Neural progenitor cell (in vitro differentiated cells): Measurements from ENCODE around the gene OR2V2. TPM values are rescaled to one million over a fixed set of nuclear protein-coding genes. Genes with fewer than 3 reads are reported as not detected.
"Not testable (repeated sequence)": the region's sequence is repeated elsewhere in the genome, so short reads cannot be mapped to it uniquely, and the experiment has no call there.

Experiments
- DNase-seq: peaks from one replicate; pipeline ENCODE4 v3.0.0-alpha.2; 2016; ENCODE audit warnings: low spot score
- H2AFZ ChIP-seq: fragments of 200-600 bp; sonication (generic); replicated peaks from 2 replicates; pipeline ENCODE4 v1.6.1; 2016; ENCODE audit warnings: antibody characterized with exemption
- H3F3A ChIP-seq: fragments of 200-600 bp; sonication (generic); 2 replicates; pipeline ENCODE4 v1.6.1; 2016; ENCODE audit warnings: antibody characterized with exemption, low read depth
- H3K27ac ChIP-seq: fragments of 200-600 bp; sonication (generic); 2 replicates; pipeline ENCODE4 v1.5.1; 2016; ENCODE audit warnings: mild to moderate bottlenecking
- H3K27me3 ChIP-seq: fragments of 200-600 bp; sonication (generic); 2 replicates; pipeline ENCODE4 v1.6.1; 2016; ENCODE audit warnings: mild to moderate bottlenecking, moderate library complexity
- H3K36me3 ChIP-seq: fragments of 200-600 bp; sonication (generic); 2 replicates; pipeline ENCODE4 v1.5.1; 2016
- H3K4me1 ChIP-seq: fragments of 200-600 bp; sonication (generic); 2 replicates; pipeline ENCODE4 v1.6.1; 2016; ENCODE audit warnings: mixed run types
- H3K4me2 ChIP-seq: fragments of 200-600 bp; sonication (generic); 2 replicates; pipeline ENCODE4 v1.6.1; 2016
- H3K4me3 ChIP-seq: fragments of 200-600 bp; sonication (generic); 2 replicates; pipeline ENCODE4 v1.5.1; 2016
- H3K79me2 ChIP-seq: fragments of 200-600 bp; sonication (generic); 2 replicates; pipeline ENCODE4 v1.6.1; 2016; ENCODE audit warnings: low read depth
- H3K9ac ChIP-seq: fragments of 200-600 bp; sonication (generic); 2 replicates; pipeline ENCODE4 v1.6.1; 2016
- H3K9me3 ChIP-seq: fragments of 200-600 bp; sonication (generic); 2 replicates; pipeline ENCODE4 v1.5.1; 2016; ENCODE audit warnings: low read depth
- H4K20me1 ChIP-seq: fragments of 200-600 bp; sonication (generic); 2 replicates; pipeline ENCODE4 v1.6.1; 2016; ENCODE audit warnings: low read depth
- H3K27ac Mint-ChIP-seq: 3 replicates; pipeline ENCODE4 v1.8.0; 2021; ENCODE audit warnings: mixed read lengths
- H3K27me3 Mint-ChIP-seq: 2 replicates; pipeline ENCODE4 v1.8.0; 2022; ENCODE audit warnings: low read depth, mild to moderate bottlenecking, inconsistent platforms, moderate library complexity, mixed read lengths; ENCODE audit not compliant: insufficient read depth
- H3K36me3 Mint-ChIP-seq: 3 replicates; pipeline ENCODE4 v1.8.0; 2021; ENCODE audit warnings: mixed read lengths
- H3K4me1 Mint-ChIP-seq: 3 replicates; pipeline ENCODE4 v1.8.0; 2021; ENCODE audit warnings: mixed read lengths
- H3K4me3 Mint-ChIP-seq: 3 replicates; pipeline ENCODE4 v1.8.0; 2021; ENCODE audit warnings: mild to moderate bottlenecking, moderate library complexity, mixed read lengths
- H3K9me3 Mint-ChIP-seq: 3 replicates; pipeline ENCODE4 v1.8.0; 2020; ENCODE audit warnings: mixed read lengths
- CTCF ChIP-seq: fragments of 200-600 bp; sonication (generic); IDR thresholded peaks from 2 replicates; pipeline ENCODE4 v1.5.1; 2017; ENCODE audit warnings: antibody characterized with exemption, mild to moderate bottlenecking
- EZH2 ChIP-seq: fragments of 200-600 bp; sonication (generic); IDR thresholded peaks from 2 replicates; pipeline ENCODE4 v1.6.1; 2017; ENCODE audit warnings: antibody characterized with exemption, mild to moderate bottlenecking, moderate library complexity
- EZH2phosphoT487 ChIP-seq: fragments of 200-600 bp; sonication (generic); IDR thresholded peaks from 2 replicates; pipeline ENCODE4 v1.6.1; 2017; ENCODE audit warnings: antibody characterized with exemption
- total RNA-seq: library from RNA; depleted of rRNA; stranded (reverse); fragments of >200 nt; gene quantifications from 2 replicates; pipeline ENCODE4 v1.2.3, GENCODE V29; 2015; ENCODE audit warnings: low replicate concordance

The OR2V2 gene
- total RNA-seq, 1 donor from 2014 or later, result not detected

- not testable (repeated sequence) for H3K9me3 ChIP-seq, H3K9ac ChIP-seq, H3K79me2 ChIP-seq, H3K4me1 ChIP-seq, H3K9me3 Mint-ChIP-seq, H3K36me3 Mint-ChIP-seq, H3K27ac ChIP-seq, H3K36me3 ChIP-seq
- H3K4me3 ChIP-seq, result peak overlapping the region; percentile 63
- peak overlapping the region; percentile 95 for H3K4me2 ChIP-seq
- H2AFZ ChIP-seq, result peak overlapping the region; percentile 66
- peak; percentile 70 for DNase-seq
- Mint-ChIP-seq H3K27ac (peak overlapping the region; percentile 77), H3K4me3 (peak overlapping the region; percentile 89), H3K27me3 (peaks cover 89% of the 10 kb centered on the region), H3K4me1 (peaks cover 36% of the 10 kb centered on the region)
- peaks cover 47% of the 10 kb centered on the region for H3F3A ChIP-seq
- peaks cover 100% of the 10 kb centered on the region for H3K27me3 ChIP-seq
- peaks cover 12% of the 10 kb centered on the region for H4K20me1 ChIP-seq
- peak; percentile 87 for TF ChIP-seq EZH2phosphoT487
Measured at GRCh38 chr5:181169459-181170236, 22.3 kb downstream of the OR2V2 start.

- DNase-seq, result peak; percentile 61
- H3K27me3 ChIP-seq, result peaks cover 100% of the 10 kb centered on the region
- H3F3A ChIP-seq, result peaks cover 51% of the 10 kb centered on the region
- no peak overlapping the region for H3K9ac ChIP-seq
- H3K4me1 Mint-ChIP-seq, result peaks cover 36% of the 10 kb centered on the region
- peaks cover 8% of the 10 kb centered on the region for H3K4me1 ChIP-seq
- peak overlapping the region; percentile 95 for H3K4me2 ChIP-seq
- no peak overlapping the region for H3K27ac ChIP-seq
- no peaks in the 10 kb centered on the region for H3K79me2 ChIP-seq
- H2AFZ ChIP-seq, result peak overlapping the region; percentile 66
- H3K4me3 ChIP-seq, result peak overlapping the region; percentile 63
- no peaks in the 10 kb centered on the region for H3K36me3 ChIP-seq
- H3K27me3 Mint-ChIP-seq, result peaks cover 87% of the 10 kb centered on the region
- peaks cover 4% of the 10 kb centered on the region for H3K9me3 Mint-ChIP-seq
- TF ChIP-seq EZH2phosphoT487, result peak; percentile 85
- TF ChIP-seq CTCF, result no peak
- TF ChIP-seq EZH2, result peak; percentile 87
- H4K20me1 ChIP-seq, result peaks cover 12% of the 10 kb centered on the region
- peak overlapping the region; percentile 89 for H3K4me3 Mint-ChIP-seq
- no peaks in the 10 kb centered on the region for H3K9me3 ChIP-seq
- H3K36me3 Mint-ChIP-seq, result no peaks in the 10 kb centered on the region
- no peak overlapping the region for H3K27ac Mint-ChIP-seq
Measured at GRCh38 chr5:181170237-181170825, 22.9 kb downstream of the OR2V2 start.

- Histone ChIP-seq H3K9me3 (no peaks in the 10 kb centered on the region), H3K79me2 (no peaks in the 10 kb centered on the region), H3K27me3 (peaks cover 99% of the 10 kb centered on the region), H3K4me1 (peaks cover 8% of the 10 kb centered on the region), H2AFZ (no peak overlapping the region), H3K4me2 (peak overlapping the region; percentile 95), H3F3A (peaks cover 48% of the 10 kb centered on the region), H3K4me3 (peak overlapping the region; percentile 63), H3K9ac (no peak overlapping the region), H4K20me1 (peaks cover 12% of the 10 kb centered on the region), H3K36me3 (no peaks in the 10 kb centered on the region), H3K27ac (no peak overlapping the region)
- TF ChIP-seq CTCF, result no peak
- TF ChIP-seq EZH2, result no peak
- TF ChIP-seq EZH2phosphoT487, result no peak
- no peaks in the 10 kb centered on the region for H3K36me3 Mint-ChIP-seq
- DNase-seq, result no peak
- H3K27ac Mint-ChIP-seq, result no peak overlapping the region
- peaks cover 36% of the 10 kb centered on the region for H3K4me1 Mint-ChIP-seq
- H3K4me3 Mint-ChIP-seq, result peak overlapping the region; percentile 89
- H3K9me3 Mint-ChIP-seq, result peaks cover 4% of the 10 kb centered on the region
- peaks cover 87% of the 10 kb centered on the region for H3K27me3 Mint-ChIP-seq
Measured at GRCh38 chr5:181170996-181171395, 23.6 kb downstream of the OR2V2 start.

GRCh38 chr5:181171782-181172181 lies 24.4 kb downstream of the OR2V2 start:
- H3K4me3 ChIP-seq, result no peak overlapping the region
- Mint-ChIP-seq H3K36me3 (no peaks in the 10 kb centered on the region), H3K27me3 (peaks cover 83% of the 10 kb centered on the region), H3K27ac (no peak overlapping the region), H3K4me1 (peaks cover 36% of the 10 kb centered on the region), H3K9me3 (peaks cover 4% of the 10 kb centered on the region), H3K4me3 (peak overlapping the region; percentile 19)
- TF ChIP-seq EZH2, result no peak
- TF ChIP-seq CTCF, result no peak
- TF ChIP-seq EZH2phosphoT487, result no peak
- H4K20me1 ChIP-seq, result peaks cover 12% of the 10 kb centered on the region
- no peaks in the 10 kb centered on the region for H3K36me3 ChIP-seq
- peaks cover 99% of the 10 kb centered on the region for H3K27me3 ChIP-seq
- DNase-seq, result no peak
- H3F3A ChIP-seq, result peaks cover 49% of the 10 kb centered on the region
- peaks cover 8% of the 10 kb centered on the region for H3K4me1 ChIP-seq
- H3K79me2 ChIP-seq, result no peaks in the 10 kb centered on the region
- H3K9me3 ChIP-seq, result no peaks in the 10 kb centered on the region
- H3K4me2 ChIP-seq, result no peak overlapping the region
- H3K27ac ChIP-seq, result no peak overlapping the region
- no peak overlapping the region for H2AFZ ChIP-seq
- no peak overlapping the region for H3K9ac ChIP-seq
